ENCODE results near the gene STK10.

The STK10 gene

DNA sequence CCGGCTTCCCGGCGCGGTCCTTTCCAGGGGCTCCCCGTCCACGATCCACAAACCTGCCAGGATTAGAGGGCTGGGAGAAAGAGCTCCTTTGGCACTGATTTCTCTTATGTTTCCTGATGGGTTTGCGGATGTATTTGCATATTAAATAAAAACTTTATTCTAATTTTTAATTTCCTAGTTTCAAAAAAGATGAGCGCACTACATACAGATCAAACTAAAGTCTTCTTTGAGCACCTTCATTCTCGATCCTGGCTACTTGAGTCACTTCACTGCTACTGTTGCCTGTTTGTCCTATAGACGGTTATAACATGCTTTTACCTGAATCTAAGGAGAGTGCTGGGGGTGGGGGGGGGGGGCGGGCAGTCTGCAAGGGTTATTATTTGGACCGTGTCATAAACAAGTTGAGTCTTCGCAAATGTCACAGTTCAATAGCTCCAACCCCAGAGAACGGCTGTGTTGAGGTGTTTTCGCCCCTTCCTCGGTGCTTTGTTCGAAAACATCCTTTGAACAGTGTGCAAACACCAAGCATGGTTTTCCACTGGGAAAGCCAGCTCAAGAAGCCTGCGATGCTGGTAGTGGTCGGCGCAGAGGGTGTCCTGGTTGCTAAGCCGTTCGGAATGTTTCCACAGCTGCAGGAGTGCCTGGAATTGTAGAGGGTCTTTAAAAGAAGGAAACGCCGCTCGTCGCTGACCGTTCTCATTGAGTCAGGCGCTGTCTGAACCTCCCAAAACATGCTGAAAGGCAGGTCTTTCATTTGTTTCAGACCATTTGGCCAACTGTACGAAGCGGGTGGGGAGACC lies 1.1 kb upstream of the STK10 start:
- no peak for DNase-seq

DNA sequence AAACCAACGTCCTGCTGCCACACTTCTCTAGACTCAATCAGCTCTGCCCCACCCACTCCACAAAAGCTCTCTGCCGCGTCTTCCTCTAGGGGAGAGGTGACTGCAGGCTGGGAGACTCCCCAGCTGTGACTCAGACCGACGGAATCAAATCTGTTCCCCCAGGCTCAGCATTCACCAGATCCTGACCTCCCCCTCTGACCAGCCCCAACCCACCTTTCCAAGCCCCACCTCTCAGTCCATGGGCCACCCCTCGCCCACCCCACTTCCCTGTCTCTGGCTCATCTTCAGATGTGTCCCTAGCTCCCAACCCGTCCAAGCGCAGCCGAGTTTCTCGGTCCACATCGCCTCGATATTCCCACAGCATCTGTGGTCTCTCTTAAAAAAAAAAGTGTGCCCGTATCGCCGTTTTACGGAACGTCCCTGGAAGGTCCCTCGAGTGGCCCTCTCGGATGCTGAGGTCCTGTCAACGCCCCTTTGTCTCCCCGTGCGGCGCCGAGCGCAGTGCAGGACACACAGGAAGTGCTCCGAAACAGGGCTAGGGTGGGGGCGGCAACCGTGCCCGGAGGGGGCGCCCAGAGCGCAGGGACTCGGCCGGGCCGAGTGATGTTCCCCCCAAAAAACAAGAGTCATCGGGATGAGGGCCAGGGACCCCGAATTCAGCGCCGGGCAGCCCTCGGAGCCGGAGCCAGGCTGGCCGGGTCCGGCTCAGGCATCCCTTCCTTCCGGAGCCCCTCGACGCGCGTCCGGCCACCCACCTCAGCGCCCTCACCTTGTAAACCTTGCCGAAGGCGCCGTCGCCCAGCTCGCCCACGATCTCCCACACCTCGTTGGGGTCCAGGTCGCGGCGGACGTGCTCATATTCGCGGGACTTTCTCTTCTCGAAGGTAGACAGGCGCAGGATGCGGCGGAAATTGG lies 649 bp downstream of the STK10 start:
- peak; percentile 69 for DNase-seq

DNA sequence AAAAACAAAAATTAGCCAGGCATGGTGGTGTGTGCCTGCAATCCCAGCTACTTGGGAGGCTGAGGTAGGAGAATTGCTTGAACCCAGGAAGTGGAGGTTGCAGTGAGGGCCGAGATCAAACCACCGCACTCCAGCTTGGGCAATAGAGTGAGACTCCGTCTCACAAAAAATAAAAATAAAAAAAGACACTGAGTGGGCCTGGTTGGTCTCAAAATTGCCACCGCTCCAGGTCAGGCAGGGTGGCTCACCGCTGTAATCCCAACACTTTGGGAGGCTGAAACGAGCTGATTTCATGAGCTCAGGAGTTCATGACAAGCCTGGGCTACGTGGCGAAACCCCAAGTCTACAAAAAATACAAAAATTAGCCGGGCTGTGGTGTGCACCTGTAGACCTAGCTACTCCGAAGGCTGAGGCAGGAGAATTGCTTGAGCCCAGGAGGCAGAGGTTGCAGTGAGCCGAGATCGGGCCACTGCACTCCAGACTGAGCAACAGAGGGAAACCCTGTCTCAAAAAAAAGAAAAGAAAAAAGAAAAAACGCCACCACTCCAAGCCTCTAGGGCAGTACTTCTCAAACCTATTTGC lies 1.8 kb downstream of the STK10 start:
- no peak for DNase-seq

DNA sequence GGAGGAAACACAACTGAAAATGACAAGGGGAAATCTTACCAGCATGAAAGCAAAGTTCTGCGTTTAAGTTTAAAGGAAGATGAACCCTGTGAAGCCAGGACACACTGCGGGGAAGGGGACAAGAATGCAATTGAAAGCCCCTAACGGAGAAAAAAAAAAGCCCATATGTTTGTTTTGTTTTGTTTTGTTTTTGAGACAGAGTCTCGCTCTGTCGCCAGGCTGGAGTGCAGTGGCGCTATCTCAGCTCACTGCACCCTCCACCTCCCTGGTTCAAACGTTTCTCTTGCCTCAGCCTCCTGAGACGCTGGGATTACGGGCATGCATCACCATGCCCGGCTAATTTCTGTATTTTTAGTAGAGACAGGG lies 2.9 kb downstream of the STK10 start:
- DNase-seq: no peak

DNA sequence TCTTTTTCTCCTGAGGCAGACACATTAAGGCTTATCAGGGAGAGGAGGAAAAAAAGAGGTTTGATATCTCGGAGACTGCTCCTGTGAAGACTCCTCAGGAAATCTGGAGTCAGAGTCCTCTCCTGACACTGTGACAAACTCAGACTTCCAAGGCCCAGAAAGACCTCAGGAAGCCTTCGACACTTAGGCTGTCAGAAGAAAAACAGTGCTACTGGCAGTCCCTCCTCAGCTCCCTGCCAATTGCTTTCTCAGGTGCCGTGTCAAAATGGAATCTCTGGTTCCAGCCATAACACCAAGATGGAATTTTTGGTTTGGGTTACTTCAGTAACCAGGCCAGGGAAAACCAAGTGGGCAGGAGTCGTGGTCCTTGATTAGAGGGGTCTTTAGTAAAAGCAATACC lies 4.1 kb downstream of the STK10 start:
- DNase-seq: no peak

DNA sequence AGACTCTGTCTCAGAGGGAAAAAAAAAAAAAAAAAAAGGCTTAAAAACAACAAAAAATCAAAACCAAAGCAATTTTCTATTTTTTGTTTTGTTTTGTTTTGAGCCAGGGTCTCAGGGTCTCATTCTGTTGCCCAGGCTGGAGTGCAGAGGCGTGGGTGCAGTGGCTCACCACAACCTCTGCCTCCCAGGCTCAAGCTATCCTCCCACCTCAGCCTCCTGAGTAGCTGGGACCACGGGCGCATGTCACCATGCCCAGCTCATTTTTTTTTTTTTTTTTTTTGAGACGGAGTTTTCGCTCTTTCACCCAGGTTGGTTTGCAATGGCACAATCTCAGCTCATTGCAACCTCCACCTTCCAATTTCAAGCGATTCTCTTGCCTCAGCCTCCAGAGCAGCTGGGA lies 5.7 kb downstream of the STK10 start:
- DNase-seq: no peak

DNA sequence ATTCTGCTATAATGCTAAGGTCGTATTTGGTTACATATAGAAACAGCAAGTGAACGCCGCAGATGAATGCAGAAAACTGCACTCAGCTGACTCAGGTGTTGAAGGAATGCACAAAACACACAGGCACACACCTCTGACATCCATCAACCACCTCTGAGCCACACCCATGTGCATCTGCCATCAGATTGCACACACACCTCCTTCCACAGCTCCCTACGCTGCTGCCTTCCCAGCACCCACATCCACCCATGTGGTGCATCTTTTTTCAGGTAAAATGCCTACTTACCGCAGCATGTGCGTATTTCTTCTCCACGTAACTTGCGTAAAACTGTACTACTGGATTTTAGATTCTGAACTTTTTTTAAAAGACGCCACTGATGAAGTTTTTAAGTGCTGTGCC lies 7.1 kb downstream of the STK10 start:
- no peak for DNase-seq

DNA sequence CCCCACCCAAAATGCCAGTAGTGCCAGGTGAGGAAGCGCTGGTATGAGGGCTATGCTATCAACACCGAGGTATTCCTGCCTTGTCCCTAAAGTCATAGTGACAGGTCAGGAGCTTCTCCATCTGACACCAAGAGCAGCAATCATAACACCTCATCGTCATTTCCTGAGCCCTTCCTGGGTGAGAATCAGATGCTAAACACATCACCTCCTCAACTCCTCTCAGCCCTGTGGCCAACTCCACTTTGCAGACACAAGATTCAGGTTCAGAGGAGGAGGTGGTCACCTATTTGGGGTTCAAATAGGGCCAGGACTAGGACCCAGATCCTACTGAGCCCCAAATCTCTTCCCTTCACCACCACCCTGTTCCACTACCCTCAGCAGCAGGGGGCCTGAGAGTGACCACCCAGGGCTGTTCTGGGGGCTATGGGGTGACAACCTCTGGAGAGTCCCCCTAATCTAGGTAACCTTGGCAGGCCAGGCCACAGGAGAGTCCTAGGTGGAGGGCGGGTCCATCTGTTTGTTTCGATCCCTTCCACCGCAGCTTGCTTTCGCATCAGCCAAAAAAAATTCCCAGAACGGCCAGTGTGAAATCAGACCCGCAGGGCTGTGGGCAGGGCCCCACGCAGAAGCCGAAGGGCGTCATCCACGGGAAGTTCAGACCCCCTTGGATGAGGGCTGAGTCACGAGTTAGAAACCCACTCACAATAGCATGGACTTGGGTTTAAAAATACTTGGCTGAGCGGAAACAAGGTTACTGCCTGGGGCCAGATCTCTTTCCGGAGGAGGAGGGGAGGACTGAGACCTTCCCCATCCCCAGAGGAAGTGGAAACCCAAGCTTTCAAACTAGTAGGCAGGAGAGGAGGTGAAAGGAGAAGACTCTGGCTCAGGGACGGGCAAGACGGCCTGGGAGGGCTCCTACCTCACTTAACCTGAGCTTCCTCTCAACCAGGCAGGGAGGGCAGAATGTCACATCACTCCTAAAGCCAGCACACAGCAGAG lies 8.7 kb downstream of the STK10 start:
- DNase-seq: no peak

DNA sequence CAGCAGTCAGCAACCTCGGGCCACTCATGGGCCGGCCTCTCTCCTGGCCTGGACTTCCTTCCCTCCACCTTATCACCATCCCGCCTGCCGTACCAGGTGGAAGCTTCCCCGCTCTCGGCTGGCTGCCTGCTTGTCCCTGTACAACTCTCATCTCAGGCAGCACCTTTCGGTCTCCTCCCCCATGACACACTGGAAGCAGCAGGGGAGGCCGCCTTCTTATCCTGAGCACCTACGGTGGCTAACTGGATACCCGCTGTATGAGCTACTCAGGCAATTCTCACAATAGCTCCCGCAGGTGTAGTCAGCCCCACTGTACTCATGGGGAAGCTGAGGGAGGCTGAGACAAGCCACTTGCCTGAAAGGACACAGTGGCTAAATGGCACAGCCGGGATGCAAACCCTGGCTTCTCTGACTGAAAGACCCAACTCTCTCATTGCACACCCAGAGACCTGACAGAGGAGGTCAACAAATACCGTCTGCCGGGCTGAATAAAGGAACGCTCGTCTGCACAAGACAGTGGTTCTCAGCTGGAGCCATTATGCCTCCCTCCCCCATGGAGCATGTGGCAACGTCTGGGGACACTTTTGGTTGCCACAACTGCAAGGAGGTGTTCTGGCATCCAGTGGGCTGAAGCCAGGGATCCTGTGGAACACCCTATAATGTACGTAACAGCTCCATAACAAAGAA lies 9.6 kb downstream of the STK10 start:
- no peak for DNase-seq

DNA sequence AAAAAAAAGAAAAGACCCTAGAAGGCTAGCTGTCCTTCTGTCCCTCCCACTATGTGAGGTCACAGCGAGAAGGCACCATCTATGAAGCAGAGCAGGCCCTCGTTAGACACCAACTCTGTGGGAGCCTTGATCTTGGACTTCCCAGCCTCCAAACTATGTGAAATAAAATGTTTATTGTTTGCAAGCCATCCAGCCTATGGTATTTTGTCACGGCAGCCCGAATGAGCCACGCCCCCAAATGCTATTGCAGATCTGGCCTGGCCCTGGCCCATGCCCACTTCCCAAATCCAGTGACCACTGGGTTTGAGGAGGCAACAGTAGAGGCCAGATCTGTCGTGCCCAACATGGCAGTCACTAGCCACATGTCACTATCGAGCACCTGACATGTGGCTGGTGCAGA lies 10.8 kb downstream of the STK10 start:
- no peak for DNase-seq

DNA sequence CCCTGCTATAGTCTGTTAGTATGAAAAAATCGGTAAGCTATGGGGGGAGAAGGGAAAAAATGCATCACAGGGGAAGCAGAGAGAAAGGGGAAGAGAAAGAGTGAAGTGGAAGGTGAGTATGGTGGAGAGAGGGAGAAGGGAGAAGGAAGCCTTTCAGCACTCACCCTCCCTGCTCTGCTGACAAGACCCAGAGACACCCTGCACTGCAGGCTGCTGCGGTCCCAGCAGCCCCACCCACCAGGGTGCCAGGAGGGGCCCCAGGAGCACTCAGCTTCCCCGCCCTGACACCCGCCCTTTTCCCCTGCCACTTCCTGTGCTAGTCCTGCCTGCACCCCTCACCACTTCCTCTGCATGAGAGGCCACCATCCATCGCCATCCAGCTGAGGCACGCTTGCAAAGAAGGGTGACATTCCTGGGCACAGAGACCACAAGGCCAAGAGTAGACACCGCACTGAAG lies 12.7 kb downstream of the STK10 start:
- no peak for DNase-seq

DNA sequence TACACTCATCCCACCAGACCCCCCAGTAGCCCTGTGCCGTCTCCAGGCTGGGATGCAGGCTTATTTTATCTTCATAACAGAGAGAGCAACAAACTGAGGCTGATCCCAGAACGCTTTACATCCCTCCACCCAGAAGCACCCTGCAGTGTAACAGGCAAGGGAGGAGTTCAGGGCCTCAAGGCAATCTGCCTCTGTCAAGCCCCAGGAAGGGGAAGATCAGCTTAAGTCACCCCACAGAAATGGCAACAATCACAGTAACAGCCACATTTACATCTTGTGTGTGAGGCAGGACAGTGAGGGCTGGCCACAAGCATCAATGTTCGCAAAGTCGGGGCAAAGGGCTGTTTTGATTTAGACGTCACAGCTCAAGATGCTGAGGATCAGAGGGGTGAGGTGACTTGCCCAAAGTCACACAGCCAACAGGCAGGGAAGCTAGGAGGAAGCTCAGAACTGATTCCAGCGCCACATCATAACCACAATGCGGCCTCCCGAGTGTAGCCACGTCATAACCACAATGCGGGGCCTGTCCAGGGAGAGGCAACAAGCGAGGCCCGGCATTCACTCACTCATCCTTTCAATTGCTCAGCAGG lies 14.4 kb downstream of the STK10 start:
- no peak for DNase-seq

DNA sequence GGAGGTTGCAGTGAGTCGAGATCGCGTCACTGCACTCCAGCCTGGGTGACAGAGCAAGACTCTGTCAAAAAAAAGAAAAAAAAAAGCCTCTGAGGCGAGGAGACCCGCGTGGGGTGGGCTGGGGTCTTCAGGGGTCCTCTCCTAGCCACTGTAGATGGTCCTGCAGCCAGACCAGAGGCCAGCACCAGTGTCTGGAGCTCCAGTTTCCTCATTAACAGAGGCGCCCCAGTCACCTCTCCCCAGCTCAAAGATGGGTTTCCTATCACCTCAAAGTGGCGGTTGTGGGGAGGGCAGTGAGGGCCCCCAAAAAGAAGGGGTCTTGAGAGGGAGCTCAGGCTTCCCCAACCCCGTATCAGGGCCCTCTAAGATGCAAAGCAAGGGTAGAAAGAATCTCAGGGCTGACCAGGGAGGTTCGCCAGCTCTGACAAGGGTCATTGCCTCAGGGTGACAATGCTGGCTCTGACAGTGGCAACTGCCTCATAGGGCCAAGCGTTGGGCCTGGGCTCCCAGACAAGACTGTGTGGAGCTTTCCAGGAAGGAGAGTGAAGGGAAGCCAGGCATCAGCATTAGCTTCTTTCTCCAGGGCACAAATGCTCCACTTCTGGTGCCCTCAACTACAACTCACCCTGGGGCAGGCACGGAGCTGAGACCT lies 15.0 kb downstream of the STK10 start:
- no peak for DNase-seq

DNA sequence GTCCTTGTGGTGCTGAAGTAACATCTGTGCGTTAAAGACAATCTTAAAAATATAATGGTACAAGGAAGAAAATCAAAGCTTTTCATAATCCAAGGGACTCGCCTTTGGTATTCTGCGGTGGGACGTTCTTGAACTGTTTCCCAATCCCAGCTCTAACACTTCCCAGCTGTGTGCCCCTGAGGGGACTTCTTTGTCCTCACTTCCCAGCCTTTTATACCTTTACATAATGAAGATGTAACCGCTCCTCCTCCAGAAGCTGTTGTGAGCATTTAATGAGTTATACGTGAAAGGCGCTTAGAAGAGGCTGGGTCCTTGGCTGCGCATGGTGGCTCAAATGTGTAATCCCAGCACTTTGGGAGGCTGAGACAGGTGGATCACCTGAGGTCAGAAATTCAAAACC lies 16.9 kb downstream of the STK10 start:
- no peak for DNase-seq

DNA sequence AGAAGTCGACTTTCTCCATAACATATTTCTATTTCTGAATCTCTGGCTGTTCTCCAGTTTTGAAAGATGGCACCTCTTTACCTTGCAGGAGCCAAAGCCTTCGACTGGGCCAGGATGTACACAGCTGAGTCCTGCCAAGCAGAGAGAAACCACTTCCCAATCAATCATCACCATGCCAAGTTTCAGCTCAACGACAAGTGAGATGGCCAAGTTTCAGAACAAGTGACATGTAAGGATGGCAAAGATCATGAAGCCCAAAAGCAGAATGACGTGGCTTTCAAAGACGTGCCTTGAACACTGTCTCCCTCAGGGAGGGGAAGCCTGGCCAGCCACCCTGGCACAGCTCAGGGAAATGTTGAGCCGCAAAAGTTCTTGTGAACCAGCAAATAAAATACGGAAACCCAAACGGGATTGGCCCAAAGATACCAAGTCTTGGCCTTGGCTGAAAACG lies 17.7 kb downstream of the STK10 start:
- DNase-seq: no peak

DNA sequence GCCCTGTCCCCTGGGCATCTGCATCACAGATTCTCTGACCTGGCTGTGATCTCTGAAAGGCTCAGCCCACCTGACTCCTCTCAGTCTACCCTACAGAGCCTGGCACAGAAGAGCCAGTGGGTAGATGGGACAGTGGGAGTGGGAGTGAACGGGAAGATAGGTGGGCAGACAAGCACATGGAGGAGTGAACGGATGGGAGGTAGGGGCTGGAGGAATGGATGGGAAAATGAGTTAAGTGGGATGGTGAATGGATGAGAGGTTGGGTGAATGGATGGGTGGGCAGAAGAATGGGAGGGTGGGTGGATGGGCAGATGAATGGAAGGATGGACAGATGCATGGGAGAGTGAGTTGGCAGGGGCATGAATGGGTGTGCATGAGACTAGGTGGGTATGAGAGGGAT lies 18.8 kb downstream of the STK10 start:
- no peak for DNase-seq

DNA sequence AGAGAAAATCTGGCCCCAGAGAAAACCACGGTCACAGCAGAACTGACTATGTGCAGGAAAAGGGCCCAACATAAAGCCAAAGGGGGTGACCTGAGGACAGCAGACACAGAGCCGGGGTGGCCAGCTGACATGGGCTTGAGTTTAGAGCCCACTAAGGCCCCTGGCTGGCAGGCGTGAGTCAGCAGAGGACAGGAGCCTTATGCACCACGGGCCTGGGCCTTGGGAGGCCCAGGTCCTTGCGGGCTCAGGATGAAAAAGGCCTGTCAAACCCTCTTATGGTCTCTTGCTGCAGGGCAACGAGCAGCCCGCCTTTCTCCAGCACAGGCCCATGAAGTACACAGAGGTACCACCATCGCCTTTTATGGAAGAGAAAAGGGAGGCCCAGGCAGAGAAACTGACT lies 19.7 kb downstream of the STK10 start:
- DNase-seq: no peak

DNA sequence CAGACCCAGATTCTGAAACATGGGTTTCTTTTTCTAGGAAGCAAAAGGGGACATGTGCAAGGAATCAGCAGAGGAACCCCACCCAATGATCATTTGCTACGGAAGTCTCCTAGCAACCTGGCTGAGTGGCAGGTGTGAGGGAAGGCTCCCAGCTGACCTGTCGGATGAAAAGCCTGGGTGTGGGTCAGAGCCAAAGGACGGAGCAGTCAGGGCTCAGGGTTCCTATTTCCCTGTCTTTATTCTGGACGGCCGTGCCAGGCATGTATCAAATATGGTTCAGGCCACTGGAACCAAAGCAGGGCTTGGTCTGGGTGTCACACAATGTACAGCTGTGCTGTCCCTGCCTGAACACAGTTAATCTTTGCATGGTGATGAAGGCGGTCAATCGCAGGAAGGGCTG lies 20.1 kb downstream of the STK10 start:
- DNase-seq: no peak

DNA sequence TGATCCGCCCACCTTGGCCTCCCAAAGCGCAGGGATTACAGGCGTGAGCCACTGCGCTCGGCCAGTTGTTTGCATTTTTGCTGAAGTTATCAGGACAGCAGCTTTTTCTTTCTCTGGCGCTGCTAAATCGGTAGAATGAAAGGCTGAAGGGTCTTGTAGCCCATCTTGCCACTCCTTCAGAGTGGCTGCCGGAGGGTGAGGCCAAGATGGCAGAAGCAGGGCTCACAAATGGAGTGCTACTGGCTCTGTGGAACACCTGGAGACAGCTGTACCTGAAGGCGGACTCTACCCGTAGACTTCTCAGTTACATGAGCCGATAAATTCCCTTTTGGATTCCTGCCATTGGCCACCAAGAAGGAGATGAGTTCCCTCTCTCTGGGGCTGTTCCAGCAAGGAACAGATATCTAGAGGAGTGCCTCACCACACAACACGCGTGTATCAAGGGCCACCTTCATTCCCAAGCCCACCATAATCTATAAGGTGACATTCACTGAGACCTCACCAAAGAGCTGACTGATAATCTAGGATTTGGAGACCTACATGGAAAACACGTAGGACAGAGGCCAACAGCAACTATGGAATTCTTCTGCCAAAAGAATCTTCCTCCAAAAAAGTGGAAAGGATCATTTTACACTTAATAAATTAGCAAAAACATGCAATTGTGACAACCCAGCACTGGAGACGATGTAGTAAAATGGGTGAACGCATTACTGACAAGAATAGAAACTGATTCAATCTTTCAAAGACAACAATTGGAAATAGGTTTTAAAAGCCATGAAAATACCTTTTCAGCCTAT lies 21.8 kb downstream of the STK10 start:
- DNase-seq: no peak

DNA sequence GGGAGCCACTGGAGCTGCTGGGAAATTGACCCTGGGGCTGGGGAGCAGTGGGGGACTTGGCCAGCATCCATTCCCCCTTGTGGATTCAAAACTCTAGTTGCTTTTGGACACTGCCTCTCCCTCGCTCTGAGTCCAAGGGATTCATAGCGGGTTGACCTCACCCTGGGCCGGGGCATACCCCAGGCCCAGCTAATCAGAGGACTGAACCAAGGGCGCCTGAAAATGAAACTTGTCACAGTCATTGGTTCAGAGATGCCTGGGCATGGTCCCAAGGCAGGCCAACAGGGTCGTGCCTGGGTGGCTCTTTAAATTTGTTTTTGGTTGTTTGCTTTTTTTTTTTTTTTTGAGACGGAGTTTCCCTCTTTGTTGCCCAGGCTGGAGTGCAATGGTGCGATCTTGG lies 22.6 kb downstream of the STK10 start:
- no peak for DNase-seq

Data from amniotic stem cell (primary cell).